IMR-90 (cell line): ENCODE data around the gene AGAP1. TPM values are rescaled to one million over a fixed set of nuclear protein-coding genes. Genes with fewer than 3 reads are reported as not detected.

Experiments used
- ATAC-seq: fragments of 200-7000 bp; cut with Tn5 transposase; 2 replicates; pipeline ENCODE4 v1.9.1; 2020; ENCODE audit warnings: low read depth, mild to moderate bottlenecking, moderate library complexity
- BruUV-seq: library from RNA; stranded (reverse); fragments of 400-500 nt; replicated peaks from 2 replicates; lab custom pipeline; 2021; lab: Mats Ljungman, UMichigan
- CTCF ChIA-PET: fragments of 300-600 bp; formaldehyde crosslinking; extraction: SDS; loops from one replicate; lab custom pipeline; 2021; ENCODE audit warnings: antibody characterized with exemption; lab: Yijun Ruan, JAX
- POLR2A ChIA-PET: fragments of 300-600 bp; sonication (Branson Sonifier 250); formaldehyde crosslinking; loops from one replicate; lab custom pipeline; 2022; ENCODE audit warnings: antibody characterized with exemption; ENCODE audit not compliant: unreplicated experiment; lab: Charles Lee
- DNase-seq: peaks from one replicate; pipeline ENCODE4 v3.0.0; 2013
- H2AFZ ChIP-seq: replicated peaks from 2 replicates; pipeline ENCODE3; 2013; ENCODE audit warnings: low read length, mild to moderate bottlenecking; ENCODE audit not compliant: poor library complexity
- H2AK5ac ChIP-seq: 2 replicates; pipeline ENCODE4 v1.6.1; 2013; ENCODE audit warnings: low read depth, low read length, inconsistent platforms
- H2AK9ac ChIP-seq: replicated peaks from 2 replicates; pipeline ENCODE3; 2013; ENCODE audit warnings: mild to moderate bottlenecking, low read depth, low read length, moderate library complexity; ENCODE audit not compliant: poor library complexity
- H2BK120ac ChIP-seq: 2 replicates; pipeline ENCODE4 v1.6.1; 2013; ENCODE audit warnings: low read depth, low read length, inconsistent platforms
- H2BK15ac ChIP-seq: 3 replicates; pipeline ENCODE4 v1.6.1; 2013; ENCODE audit warnings: low read depth, low read length, inconsistent platforms
- H2BK20ac ChIP-seq: 2 replicates; pipeline ENCODE4 v1.6.1; 2013; ENCODE audit warnings: low read depth, mild to moderate bottlenecking, inconsistent platforms, low read length, moderate library complexity
- H2BK5ac ChIP-seq: 2 replicates; pipeline ENCODE4 v1.6.1; 2013; ENCODE audit warnings: mild to moderate bottlenecking, low read depth, low read length, inconsistent platforms; ENCODE audit not compliant: poor library complexity, severe bottlenecking
- H3K14ac ChIP-seq: replicated peaks from 2 replicates; pipeline ENCODE4 v1.6.1; 2013; ENCODE audit warnings: low read depth, low read length, inconsistent platforms
- H3K18ac ChIP-seq: 2 replicates; pipeline ENCODE4 v1.6.1; 2013; ENCODE audit warnings: low read depth, low read length, control low read depth
- H3K23ac ChIP-seq: 2 replicates; pipeline ENCODE4 v1.6.1; 2013; ENCODE audit warnings: low read depth, low read length, inconsistent platforms
- H3K27ac ChIP-seq: 2 replicates; pipeline ENCODE4 v1.5.1; 2013; ENCODE audit warnings: mild to moderate bottlenecking, control low read depth, low read length; ENCODE audit not compliant: insufficient read depth
- H3K27me3 ChIP-seq: 2 replicates; pipeline ENCODE4 v1.6.1; 2013; ENCODE audit warnings: low read length; ENCODE audit not compliant: control insufficient read depth, insufficient read depth
- H3K36me3 ChIP-seq: 2 replicates; pipeline ENCODE4 v1.6.1; 2013; ENCODE audit warnings: low read length, mixed read lengths; ENCODE audit not compliant: control insufficient read depth, insufficient read depth
- H3K4ac ChIP-seq: 2 replicates; pipeline ENCODE4 v1.6.1; 2013; ENCODE audit warnings: low read depth, low read length, inconsistent platforms
- H3K4me1 ChIP-seq: 2 replicates; pipeline ENCODE4 v1.6.1; 2013; ENCODE audit warnings: low read length, mixed read lengths; ENCODE audit not compliant: control insufficient read depth, insufficient read depth
- H3K4me2 ChIP-seq: 2 replicates; pipeline ENCODE4 v1.6.1; 2013; ENCODE audit warnings: low read depth, mild to moderate bottlenecking, control low read depth, low read length, moderate library complexity
- H3K4me3 ChIP-seq: 2 replicates; pipeline ENCODE4 v1.5.1; 2013; ENCODE audit warnings: low read depth, mild to moderate bottlenecking, control low read depth, low read length, moderate library complexity; ENCODE audit not compliant: insufficient read depth
- H3K56ac ChIP-seq: 2 replicates; pipeline ENCODE4 v1.6.1; 2013; ENCODE audit warnings: low read length, inconsistent platforms; ENCODE audit not compliant: insufficient read depth; ENCODE audit errors: extremely low read depth
- H3K79me1 ChIP-seq, 2 experiments: 2 replicates each; pipeline ENCODE4 v1.6.1; 2013; ENCODE audit warnings: low read length in 2 of 2, inconsistent platforms in 1 of 2, low read depth in 1 of 2
- H3K9ac ChIP-seq: 2 replicates; pipeline ENCODE4 v1.6.1; 2013; ENCODE audit warnings: low read depth, low read length, control low read depth
- H3K9me1 ChIP-seq: 2 replicates; pipeline ENCODE4 v1.6.1; 2013; ENCODE audit warnings: low read length, inconsistent platforms; ENCODE audit not compliant: insufficient read depth
- H3K9me3 ChIP-seq: 2 replicates; pipeline ENCODE4 v1.6.1; 2013; ENCODE audit warnings: low read length; ENCODE audit not compliant: control insufficient read depth, insufficient read depth
- H4K20me1 ChIP-seq: 2 replicates; pipeline ENCODE4 v1.6.1; 2013; ENCODE audit warnings: low read length, inconsistent platforms; ENCODE audit not compliant: insufficient read depth
- H4K5ac ChIP-seq: 2 replicates; pipeline ENCODE4 v1.6.1; 2013; ENCODE audit warnings: mild to moderate bottlenecking, low read depth, low read length, control low read depth
- H4K8ac ChIP-seq, 2 experiments: 2 replicates each; pipeline ENCODE4 v1.6.1; 2013; ENCODE audit warnings: low read depth in 2 of 2, low read length in 2 of 2, control low read depth in 1 of 2, inconsistent platforms in 1 of 2
- H4K91ac ChIP-seq: 2 replicates; pipeline ENCODE4 v1.6.1; 2013; ENCODE audit warnings: low read depth, low read length, inconsistent platforms; ENCODE audit not compliant: insufficient read depth
- CTCF ChIP-seq: conservative IDR thresholded peaks from 2 replicates; pipeline ENCODE4 v1.5.1; 2012; ENCODE audit warnings: mild to moderate bottlenecking, low read depth, low read length, improper control_type of control experiment
- MXI1 ChIP-seq: IDR thresholded peaks from 2 replicates; pipeline ENCODE4 v1.6.1; 2012; ENCODE audit warnings: low read depth, mild to moderate bottlenecking, low read length, moderate library complexity, borderline replicate concordance
- RCOR1 ChIP-seq: IDR thresholded peaks from 2 replicates; pipeline ENCODE4 v1.6.1; 2012; ENCODE audit warnings: mild to moderate bottlenecking, low read length, improper control_type of control experiment; ENCODE audit not compliant: insufficient replicate concordance
- RFX5 ChIP-seq: IDR thresholded peaks from 2 replicates; pipeline ENCODE4 v1.8.0; 2012; ENCODE audit warnings: low read depth, mild to moderate bottlenecking, low read length, moderate library complexity
- SMC3 ChIP-seq: fragments of 150-350 bp; IDR thresholded peaks from 2 replicates; pipeline ENCODE4 v1.6.1; 2016; ENCODE audit warnings: low read depth, mild to moderate bottlenecking, antibody characterized with exemption, low read length, moderate library complexity
- WGBS, 2 experiments: methylation state at CpG; one replicate each; pipeline versions ENCODE4 v1.1.5 to v1.1.7; 2013; ENCODE audit warnings: missing lambda C conversion rate in 2 of 2; ENCODE audit not compliant: insufficient read length in 1 of 2; ENCODE audit errors: extremely low coverage in 2 of 2; 5-methylcytosine and 5-hydroxymethylcytosine counted together
- dilution Hi-C: fragments of 300-500 bp; cut with HindIII; formaldehyde crosslinking; loops from one replicate; pipeline ENCODE4 v1.14.3; 2018; ENCODE audit warnings: low sequenced_read_pairs; ENCODE audit not compliant: unreplicated experiment
- in situ Hi-C: fragments of 300-500 bp; cut with MboI; formaldehyde crosslinking; loops from 3 replicates; pipeline ENCODE4 v1.14.3; 2019; ENCODE audit warnings: low sequenced_read_pairs, inconsistent platforms, mixed read lengths
- intact Hi-C: fragments of 100-400 bp; cut with micrococcal nuclease; formaldehyde crosslinking; loops from 2 replicates; pipeline ENCODE4 v1.10.0; 2022
- polyA plus RNA-seq, 3 experiments: library from polyadenylated mRNA; depleted of rRNA; stranded (reverse); fragments of >200 nt; gene quantifications; 2 replicates each; pipeline ENCODE4 v1.2.3, GENCODE V29; 2012; ENCODE audit warnings: low replicate concordance in 1 of 3
- total RNA-seq: library from RNA; depleted of rRNA; stranded (reverse); fragments of >200 nt; gene quantifications from 2 replicates; pipeline ENCODE4 v1.2.3, GENCODE V29; 2012
- TF ChIP-seq, protein P1 (sequence below): fragments of 150-350 bp; IDR thresholded peaks from 2 replicates; pipeline ENCODE4 v1.6.1; 2017; ENCODE audit warnings: mild to moderate bottlenecking, antibody characterized with exemption, low read length, low read depth

Gene AGAP1
- total and polyA plus RNA-seq, 2 of the 4 experiments (the other 2 are of a cell fraction), result 15.1 to 16.4 TPM

GRCh38 chr2:235554385-235554784, 60.5 kb downstream of the AGAP1 start:
- H3K4me1 ChIP-seq, result peaks cover 6% of the 10 kb centered on the region; the same call in 1 of the 2 replicates
- peaks cover 29 to 74% of the 10 kb centered on the region in 2 experiments for H3K79me1 ChIP-seq
- no peak overlapping the region for H2AK9ac ChIP-seq
- no peak overlapping the region for H4K91ac ChIP-seq
- DNase-seq (no peak), ATAC-seq (no peak)
- H3K9ac ChIP-seq, result no peak overlapping the region
- H4K5ac ChIP-seq, result no peak overlapping the region
- H2AK5ac ChIP-seq, result no peak overlapping the region
- TF ChIP-seq RFX5 (no peak), MXI1 (no peak), SMC3 (no peak), CTCF (no peak), RCOR1 (no peak)
- TF ChIP-seq, protein P1, sequence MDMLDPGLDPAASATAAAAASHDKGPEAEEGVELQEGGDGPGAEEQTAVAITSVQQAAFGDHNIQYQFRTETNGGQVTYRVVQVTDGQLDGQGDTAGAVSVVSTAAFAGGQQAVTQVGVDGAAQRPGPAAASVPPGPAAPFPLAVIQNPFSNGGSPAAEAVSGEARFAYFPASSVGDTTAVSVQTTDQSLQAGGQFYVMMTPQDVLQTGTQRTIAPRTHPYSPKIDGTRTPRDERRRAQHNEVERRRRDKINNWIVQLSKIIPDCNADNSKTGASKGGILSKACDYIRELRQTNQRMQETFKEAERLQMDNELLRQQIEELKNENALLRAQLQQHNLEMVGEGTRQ, result no peak
- WGBS, 2 experiments, result 92% methylated on average over 2 of the region's 6 CpGs; no CpG with 5 or more reads in 1 of the 2 experiments
- dilution Hi-C loops (no loop called here), in situ Hi-C loops (no loop called here), intact Hi-C loops (no loop called here)
- no peak overlapping the region for H3K18ac ChIP-seq
- no peaks in the 10 kb centered on the region for H3K9me3 ChIP-seq
- no peak overlapping the region for H3K4ac ChIP-seq
- ChIA-PET POLR2A (no interaction called here), CTCF (no interaction called here)
- peaks cover 87% of the 10 kb centered on the region for H4K20me1 ChIP-seq
- no peak overlapping the region for H2AFZ ChIP-seq
- no peak overlapping the region for H3K4me3 ChIP-seq
- no peak overlapping the region for H3K4me2 ChIP-seq
- no peak overlapping the region for H3K27ac ChIP-seq
- H2BK5ac ChIP-seq, result no peak overlapping the region
- no peak overlapping the region for H3K23ac ChIP-seq
- no peaks in the 10 kb centered on the region for H3K27me3 ChIP-seq
- H3K9me1 ChIP-seq, result peaks cover 18% of the 10 kb centered on the region
- no TSS peak for BruUV-seq
- no peak overlapping the region for H3K14ac ChIP-seq
- no peak overlapping the region for H2BK120ac ChIP-seq
- H3K56ac ChIP-seq, result no peak overlapping the region
- H2BK20ac ChIP-seq, result no peak overlapping the region
- no peaks in the 10 kb centered on the region for H3K36me3 ChIP-seq
- no peak overlapping the region for H2BK15ac ChIP-seq
- H4K8ac ChIP-seq, result no peak overlapping the region
